Smooth muscle cell of the brain vasculature (primary cell): ENCODE measurements around the gene OR1K1.
"Not testable (repeated sequence)": the region's sequence is repeated elsewhere in the genome, so short reads cannot be mapped to it uniquely, and the experiment has no call there.

ENCODE experiments used
- DNase-seq: peaks from one replicate; pipeline ENCODE4 v3.0.0-alpha.2; 2012; ENCODE audit warnings: low read depth, low spot score

Gene OR1K1, protein sequence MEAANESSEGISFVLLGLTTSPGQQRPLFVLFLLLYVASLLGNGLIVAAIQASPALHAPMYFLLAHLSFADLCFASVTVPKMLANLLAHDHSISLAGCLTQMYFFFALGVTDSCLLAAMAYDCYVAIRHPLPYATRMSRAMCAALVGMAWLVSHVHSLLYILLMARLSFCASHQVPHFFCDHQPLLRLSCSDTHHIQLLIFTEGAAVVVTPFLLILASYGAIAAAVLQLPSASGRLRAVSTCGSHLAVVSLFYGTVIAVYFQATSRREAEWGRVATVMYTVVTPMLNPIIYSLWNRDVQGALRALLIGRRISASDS

DNA sequence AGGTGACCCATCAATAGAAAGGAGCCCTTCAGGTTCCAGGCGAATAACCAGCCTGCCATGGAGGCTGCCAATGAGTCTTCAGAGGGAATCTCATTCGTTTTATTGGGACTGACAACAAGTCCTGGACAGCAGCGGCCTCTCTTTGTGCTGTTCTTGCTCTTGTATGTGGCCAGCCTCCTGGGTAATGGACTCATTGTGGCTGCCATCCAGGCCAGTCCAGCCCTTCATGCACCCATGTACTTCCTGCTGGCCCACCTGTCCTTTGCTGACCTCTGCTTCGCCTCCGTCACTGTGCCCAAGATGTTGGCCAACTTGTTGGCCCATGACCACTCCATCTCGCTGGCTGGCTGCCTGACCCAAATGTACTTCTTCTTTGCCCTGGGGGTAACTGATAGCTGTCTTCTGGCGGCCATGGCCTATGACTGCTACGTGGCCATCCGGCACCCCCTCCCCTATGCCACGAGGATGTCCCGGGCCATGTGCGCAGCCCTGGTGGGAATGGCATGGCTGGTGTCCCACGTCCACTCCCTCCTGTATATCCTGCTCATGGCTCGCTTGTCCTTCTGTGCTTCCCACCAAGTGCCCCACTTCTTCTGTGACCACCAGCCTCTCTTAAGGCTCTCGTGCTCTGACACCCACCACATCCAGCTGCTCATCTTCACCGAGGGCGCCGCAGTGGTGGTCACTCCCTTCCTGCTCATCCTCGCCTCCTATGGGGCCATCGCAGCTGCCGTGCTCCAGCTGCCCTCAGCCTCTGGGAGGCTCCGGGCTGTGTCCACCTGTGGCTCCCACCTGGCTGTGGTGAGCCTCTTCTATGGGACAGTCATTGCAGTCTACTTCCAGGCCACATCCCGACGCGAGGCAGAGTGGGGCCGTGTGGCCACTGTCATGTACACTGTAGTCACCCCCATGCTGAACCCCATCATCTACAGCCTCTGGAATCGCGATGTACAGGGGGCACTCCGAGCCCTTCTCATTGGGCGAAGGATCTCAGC, at the start of gene OR1K1:
Gene OR1K1 (plus strand): TSS at position 58 of the 995 bp plus-strand sequence. CDS start 0 bp downstream, at position 58.
- no peak for DNase-seq

DNA sequence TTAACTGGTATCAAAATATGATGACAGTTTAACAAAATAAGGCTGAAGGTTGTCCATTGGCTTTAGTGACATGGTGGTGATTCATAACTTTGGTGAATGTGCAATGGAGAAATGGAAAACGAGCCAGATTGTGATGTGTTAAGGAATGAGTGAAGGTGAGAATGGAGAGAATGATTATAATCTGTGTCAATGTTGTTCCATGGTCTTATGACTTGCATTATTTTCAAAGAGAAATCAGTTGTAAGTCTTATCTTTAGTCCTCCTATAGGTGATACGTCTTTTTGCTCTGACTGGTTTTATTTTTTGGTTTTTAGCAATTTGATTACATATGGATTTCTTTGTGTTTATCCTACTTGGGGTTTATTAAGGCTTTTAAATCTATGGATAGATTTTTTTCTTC, 45.1 kb upstream of the OR1K1 start:
- no peak for DNase-seq

DNA sequence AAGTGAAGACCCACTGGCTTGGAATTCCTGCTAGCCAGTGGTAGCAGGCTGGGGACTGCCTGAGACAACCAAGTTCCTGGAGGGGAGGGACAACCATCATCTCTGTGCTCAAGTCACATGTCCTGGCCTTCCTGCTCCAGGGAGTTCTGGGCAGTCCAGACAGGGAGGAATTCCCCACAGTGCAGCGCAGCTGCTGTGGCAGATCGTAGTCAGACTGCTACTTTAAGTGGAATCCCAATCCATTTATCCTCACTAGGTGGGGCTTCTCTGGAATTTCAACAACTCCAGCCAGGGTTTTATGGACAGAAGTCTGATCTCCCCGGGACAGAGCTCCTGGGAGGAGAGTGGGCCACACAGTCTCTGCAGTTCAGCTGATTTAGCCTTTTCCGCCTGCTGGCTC, 32.1 kb upstream of the OR1K1 start:
- DNase-seq = no peak

DNA sequence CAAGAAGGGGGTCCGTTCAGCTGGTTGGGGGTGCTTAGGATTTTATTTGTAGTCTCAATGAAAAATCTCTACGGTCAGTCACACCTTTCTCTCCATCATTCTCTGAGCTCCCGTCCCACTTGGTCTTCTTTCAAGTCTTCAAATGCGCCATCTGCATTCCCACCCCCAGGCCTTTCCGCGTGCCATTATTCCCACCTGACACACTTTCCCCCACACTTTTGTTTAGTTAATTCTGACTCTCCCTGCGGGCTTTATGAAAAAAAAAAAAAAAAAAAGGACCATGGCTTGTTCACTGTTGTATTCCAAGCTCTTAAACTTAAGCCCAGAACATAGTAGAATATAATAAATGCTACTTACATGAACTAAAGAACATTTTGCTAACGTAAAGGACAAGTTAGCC, 22.9 kb upstream of the OR1K1 start:
- DNase-seq = no peak

DNA sequence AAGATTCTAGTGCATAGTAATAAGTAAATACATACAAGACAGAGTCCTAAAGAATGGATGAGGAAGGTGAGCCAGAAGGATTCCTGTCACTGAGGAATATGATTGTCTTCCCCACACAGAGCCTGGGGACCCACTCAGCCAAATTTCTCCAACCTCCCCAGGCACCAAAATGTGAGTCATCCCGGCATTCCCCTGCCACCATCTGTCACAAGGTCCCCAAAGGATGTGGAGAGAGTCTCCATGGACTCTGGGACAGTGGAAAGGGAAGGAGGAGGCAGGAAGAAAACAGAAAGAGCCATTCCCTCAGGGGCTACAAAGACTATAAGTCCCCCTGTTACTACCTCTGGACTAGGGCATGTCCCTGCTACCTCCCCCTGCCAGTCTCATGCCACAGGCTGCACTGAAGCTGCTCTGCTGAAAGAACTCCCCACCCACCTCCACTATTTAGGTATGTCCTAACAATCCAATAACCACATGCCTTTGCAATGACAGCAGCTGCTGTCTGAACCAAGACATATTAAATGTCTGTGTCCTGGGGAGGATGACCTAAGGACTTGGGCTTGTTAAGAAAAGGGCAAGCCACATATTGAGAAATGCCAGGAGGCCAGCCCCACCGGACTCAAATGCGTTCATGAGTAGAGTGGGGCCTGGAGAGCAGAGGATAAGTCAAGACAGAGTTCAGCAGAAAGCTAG, 21.8 kb upstream of the OR1K1 start:
- no peak for DNase-seq

GRCh38 chr9:122779181-122779580, 20.7 kb upstream of the OR1K1 start:
- DNase-seq = no peak

- DNase-seq = no peak
Observed at GRCh38 chr9:122780026-122780425, 19.9 kb upstream of the OR1K1 start.

GRCh38 chr9:122781671-122782070, 18.3 kb upstream of the OR1K1 start:
- no peak for DNase-seq

- no peak for DNase-seq
Observed at GRCh38 chr9:122785269-122785668, 14.7 kb upstream of the OR1K1 start.

DNA sequence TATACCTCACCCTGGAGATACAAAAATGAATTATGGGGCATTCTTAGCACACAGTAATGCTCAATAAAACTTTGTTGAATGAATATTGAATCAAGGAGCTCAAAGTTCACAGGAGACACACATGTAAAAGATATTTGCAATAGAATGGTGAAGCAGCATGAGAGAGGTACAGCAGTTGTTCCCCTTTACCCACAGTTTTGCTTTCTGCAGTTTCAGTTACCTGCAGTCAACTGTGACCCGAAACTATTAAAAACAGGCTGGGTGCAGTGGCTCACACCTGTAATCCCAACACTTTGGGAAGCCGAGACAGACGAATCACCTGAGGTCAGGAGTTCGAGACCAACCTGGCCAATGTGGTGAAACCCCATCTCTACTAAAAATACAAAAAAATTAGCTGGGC, 13.6 kb upstream of the OR1K1 start:
- no peak for DNase-seq

DNA sequence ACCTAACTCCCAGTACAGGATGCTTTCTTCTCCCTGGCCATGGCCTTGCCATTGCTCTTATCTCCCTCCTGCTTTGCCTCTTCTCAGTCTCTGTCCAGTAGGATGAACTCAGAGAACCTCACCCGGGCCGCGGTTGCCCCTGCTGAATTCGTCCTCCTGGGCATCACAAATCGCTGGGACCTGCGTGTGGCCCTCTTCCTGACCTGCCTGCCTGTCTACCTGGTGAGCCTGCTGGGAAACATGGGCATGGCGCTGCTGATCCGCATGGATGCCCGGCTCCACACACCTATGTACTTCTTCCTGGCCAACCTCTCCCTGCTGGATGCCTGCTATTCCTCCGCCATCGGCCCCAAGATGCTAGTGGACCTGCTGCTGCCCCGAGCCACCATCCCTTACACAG, 11.1 kb upstream of the OR1K1 start, which contains the start of gene OR5C1:
Gene OR5C1 (plus strand): TSS at position 103 of the 400 bp plus-strand sequence. CDS start 0 bp downstream, at position 103.
- no peak for DNase-seq

DNA sequence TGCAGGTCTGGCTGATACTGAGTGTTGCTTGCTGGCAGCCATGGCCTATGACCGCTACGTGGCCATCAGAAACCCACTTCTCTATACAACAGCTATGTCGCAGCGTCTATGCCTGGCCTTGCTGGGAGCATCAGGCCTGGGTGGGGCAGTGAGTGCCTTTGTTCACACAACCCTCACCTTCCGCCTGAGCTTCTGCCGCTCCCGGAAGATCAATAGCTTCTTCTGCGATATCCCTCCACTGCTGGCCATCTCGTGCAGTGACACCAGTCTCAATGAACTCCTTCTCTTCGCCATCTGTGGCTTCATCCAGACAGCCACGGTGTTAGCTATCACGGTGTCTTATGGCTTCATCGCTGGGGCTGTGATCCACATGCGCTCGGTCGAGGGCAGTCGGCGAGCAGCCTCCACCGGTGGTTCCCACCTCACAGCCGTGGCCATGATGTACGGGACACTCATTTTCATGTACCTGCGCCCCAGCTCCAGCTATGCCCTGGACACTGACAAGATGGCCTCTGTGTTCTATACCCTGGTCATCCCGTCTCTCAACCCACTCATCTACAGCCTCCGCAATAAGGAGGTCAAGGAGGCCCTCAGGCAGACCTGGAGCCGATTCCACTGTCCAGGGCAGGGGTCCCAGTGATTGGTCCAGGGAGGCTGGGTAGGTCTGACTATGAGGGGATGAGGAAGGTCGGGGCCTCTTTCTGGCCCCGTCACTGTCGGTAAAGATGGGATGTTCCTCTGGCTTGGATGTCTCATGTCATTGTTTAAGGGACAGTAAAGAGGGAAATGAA, 10.5 kb upstream of the OR1K1 start:
- DNase-seq = no peak

GRCh38 chr9:122791872-122792669, 7.9 kb upstream of the OR1K1 start:
- DNase-seq = no peak

- no peak for DNase-seq
Observed at GRCh38 chr9:122797316-122798063, 2.4 kb upstream of the OR1K1 start.

- no peak for DNase-seq
Observed at GRCh38 chr9:122806661-122807060, 6.7 kb downstream of the OR1K1 start.

- DNase-seq = no peak
Observed at GRCh38 chr9:122807271-122807900, 7.5 kb downstream of the OR1K1 start.

- DNase-seq = no peak
Observed at GRCh38 chr9:122808141-122808540, 8.2 kb downstream of the OR1K1 start.

- DNase-seq = not testable (repeated sequence)
Observed at GRCh38 chr9:122809261-122809660, 9.3 kb downstream of the OR1K1 start.
